Neuronal stem cell (in vitro differentiated cells): ENCODE measurements around the gene FRS3.
A peak's percentile ranks its signal among the peaks of the same experiment; 100 is the strongest.

Experiments
- DNase-seq: peaks from one replicate; pipeline ENCODE4 v3.0.0-alpha.2; 2013; ENCODE audit warnings: low spot score
- H2AFZ ChIP-seq: one replicate; pipeline ENCODE4 v1.6.1; 2013; ENCODE audit warnings: mild to moderate bottlenecking, low read length, inconsistent platforms
- H2AK5ac ChIP-seq: 2 replicates; pipeline ENCODE4 v1.6.1; 2013; ENCODE audit warnings: low read depth, mild to moderate bottlenecking, inconsistent platforms, low read length, moderate library complexity, mixed read lengths
- H2BK120ac ChIP-seq: 2 replicates; pipeline ENCODE4 v1.6.1; 2013; ENCODE audit warnings: low read depth, mild to moderate bottlenecking, inconsistent platforms, low read length, moderate library complexity, mixed read lengths
- H2BK12ac ChIP-seq: one replicate; pipeline ENCODE4 v1.6.1; 2013; ENCODE audit warnings: low read length, inconsistent platforms
- H2BK15ac ChIP-seq: 2 replicates; pipeline ENCODE4 v1.6.1; 2013; ENCODE audit warnings: mild to moderate bottlenecking, low read length, inconsistent platforms, mixed read lengths
- H2BK5ac ChIP-seq: one replicate; pipeline ENCODE4 v1.6.1; 2013; ENCODE audit warnings: inconsistent platforms, mild to moderate bottlenecking, low read length, moderate library complexity
- H3K14ac ChIP-seq: one replicate; pipeline ENCODE4 v1.6.1; 2013; ENCODE audit warnings: low read length, inconsistent platforms
- H3K18ac ChIP-seq: 2 replicates; pipeline ENCODE4 v1.6.1; 2013; ENCODE audit warnings: low read length, inconsistent platforms
- H3K23ac ChIP-seq: 2 replicates; pipeline ENCODE4 v1.6.1; 2013; ENCODE audit warnings: low read depth, mild to moderate bottlenecking, mixed read lengths, low read length, inconsistent platforms; ENCODE audit not compliant: poor library complexity
- H3K27ac ChIP-seq: replicated peaks from 3 replicates; pipeline ENCODE4 v1.5.1; 2013; ENCODE audit warnings: low read length, inconsistent platforms
- H3K27me3 ChIP-seq, 3 experiments: 2 replicates each; pipeline ENCODE4 v1.6.1; 2013; ENCODE audit warnings: low read length in 3 of 3, mild to moderate bottlenecking in 2 of 3, inconsistent platforms in 1 of 3, low read depth in 1 of 3, mixed read lengths in 1 of 3, moderate library complexity in 1 of 3; ENCODE audit not compliant: control insufficient read depth in 3 of 3, insufficient read depth in 3 of 3
- H3K36me3 ChIP-seq, 2 donors: replicated peaks in 1 of 2; 2 replicates each; pipeline ENCODE4 v1.6.1; 2013; ENCODE audit warnings: low read length in 2 of 2; ENCODE audit not compliant: control insufficient read depth in 2 of 2, insufficient read depth in 2 of 2
- H3K4ac ChIP-seq: 2 replicates; pipeline ENCODE4 v1.6.1; 2013; ENCODE audit warnings: inconsistent platforms, mild to moderate bottlenecking, low read length, moderate library complexity
- H3K4me1 ChIP-seq, 2 donors: 1 replicate in 1 of 2; 2 replicates in 1 of 2; pipeline ENCODE4 v1.6.1; 2013; ENCODE audit warnings: low read length in 2 of 2, low read depth in 1 of 2; ENCODE audit not compliant: control insufficient read depth in 2 of 2, insufficient read depth in 1 of 2
- H3K4me2 ChIP-seq: one replicate; pipeline ENCODE4 v1.6.1; 2013; ENCODE audit warnings: mild to moderate bottlenecking, low read length, inconsistent platforms; ENCODE audit not compliant: insufficient read depth, poor library complexity, severe bottlenecking
- H3K4me3 ChIP-seq, 2 donors: 2 replicates each; pipeline ENCODE4 v1.5.1; 2013; ENCODE audit warnings: low read length in 2 of 2, mild to moderate bottlenecking in 2 of 2, inconsistent platforms in 1 of 2, moderate library complexity in 1 of 2
- H3K79me1 ChIP-seq: one replicate; pipeline ENCODE4 v1.6.1; 2013; ENCODE audit warnings: low read depth, mild to moderate bottlenecking, inconsistent platforms, low read length, moderate library complexity
- H3K9ac ChIP-seq: one replicate; pipeline ENCODE4 v1.6.1; 2013; ENCODE audit warnings: mild to moderate bottlenecking, low read depth, low read length, inconsistent platforms; ENCODE audit not compliant: poor library complexity
- H3K9me3 ChIP-seq, 2 donors: replicated peaks in 1 of 2; 2 replicates each; pipeline versions ENCODE3 to v1.6.1; 2013; ENCODE audit warnings: low read length in 2 of 2, mild to moderate bottlenecking in 2 of 2, inconsistent platforms in 1 of 2, low read depth in 1 of 2, mixed read lengths in 1 of 2, moderate library complexity in 1 of 2; ENCODE audit not compliant: control insufficient read depth in 2 of 2, insufficient read depth in 1 of 2
- H4K8ac ChIP-seq: one replicate; pipeline ENCODE4 v1.6.1; 2013; ENCODE audit warnings: low read depth, mild to moderate bottlenecking, inconsistent platforms, low read length, moderate library complexity
- H4K91ac ChIP-seq: one replicate; pipeline ENCODE4 v1.6.1; 2013; ENCODE audit warnings: low read length, low read depth, mild to moderate bottlenecking, inconsistent platforms; ENCODE audit not compliant: poor library complexity
- WGBS, 2 donors: extraction: QIAGEN DNeasy Blood & Tissue Kit; methylation state at CpG; one replicate each; pipeline ENCODE4 v1.1.7; 2013; ENCODE audit warnings: missing lambda C conversion rate in 2 of 2, mixed read lengths in 1 of 2; ENCODE audit not compliant: insufficient read length in 2 of 2, insufficient replicate concordance in 1 of 2; ENCODE audit errors: extremely low coverage in 2 of 2; 5-methylcytosine and 5-hydroxymethylcytosine counted together

FRS3 gene

DNA sequence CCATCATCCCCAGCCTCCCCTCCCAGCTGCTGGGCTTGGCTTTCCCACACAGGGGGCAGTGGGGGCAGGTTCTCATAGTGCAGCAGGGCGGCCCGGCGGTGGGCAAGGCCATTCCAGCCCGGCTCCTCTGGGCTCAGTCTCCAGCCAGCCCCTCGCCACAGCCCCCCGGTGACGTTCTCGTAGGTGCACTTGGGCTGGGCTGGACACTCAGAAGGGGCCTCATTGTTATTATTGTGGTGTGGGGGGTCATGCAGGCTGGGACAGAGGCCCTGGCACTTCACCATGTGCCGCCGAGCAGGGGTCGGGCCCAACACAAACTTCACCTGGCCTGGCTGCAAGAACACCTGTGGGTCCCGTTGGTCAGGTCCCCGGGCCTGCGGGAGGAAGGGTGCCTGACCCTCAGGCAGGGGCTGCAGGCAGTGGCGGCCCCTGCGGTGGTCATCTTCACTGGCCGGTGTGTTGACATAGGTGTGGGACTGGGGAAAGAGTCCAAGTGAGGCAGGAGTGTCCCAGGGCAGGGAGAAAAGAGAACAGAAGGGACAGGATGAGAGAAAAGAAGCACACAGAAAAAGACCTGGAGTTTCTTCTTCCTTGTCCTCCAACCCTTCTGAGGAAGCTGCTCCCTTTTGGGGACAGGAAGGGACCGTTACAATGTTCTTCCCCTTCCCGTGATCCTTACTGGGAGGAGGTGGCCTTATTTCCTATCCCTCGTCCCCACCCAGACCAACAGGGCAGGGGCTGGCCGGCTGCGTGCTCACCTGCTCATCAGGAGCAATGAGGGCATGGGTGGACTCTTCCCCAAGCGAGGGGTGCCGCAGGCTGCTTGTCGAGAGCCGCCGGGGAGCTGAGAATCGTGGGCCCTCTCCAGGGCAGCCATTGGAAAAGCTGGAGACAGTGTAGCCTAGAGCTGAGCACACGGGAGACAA is 8.4 kb downstream of the FRS3 start:
- no peak overlapping the region for H2BK120ac ChIP-seq
- DNase-seq: no peak
- no peak overlapping the region for H3K4me2 ChIP-seq
- no peaks in the 10 kb centered on the region for H3K79me1 ChIP-seq
- no peak overlapping the region for H3K4me3 ChIP-seq
- no peak overlapping the region for H3K9ac ChIP-seq
- H3K4ac ChIP-seq: no peak overlapping the region
- peaks cover 27 to 45% of the 10 kb centered on the region in 2 donors for H3K36me3 ChIP-seq
- no peaks in the 10 kb centered on the region for H3K27me3 ChIP-seq
- no peak overlapping the region for H2BK12ac ChIP-seq
- no peak overlapping the region for H3K14ac ChIP-seq
- H3K4me1 ChIP-seq: peaks cover 9 to 11% of the 10 kb centered on the region in 2 donors
- no peak overlapping the region for H2AFZ ChIP-seq
- H2AK5ac ChIP-seq: no peak overlapping the region
- no peak overlapping the region for H3K18ac ChIP-seq
- no peak overlapping the region for H4K91ac ChIP-seq
- no CpG with 5 or more reads among the region's 29 CpGs for WGBS, 2 donors
- no peak overlapping the region for H2BK5ac ChIP-seq
- H3K9me3 ChIP-seq: no peaks in the 10 kb centered on the region
- no peak overlapping the region for H3K27ac ChIP-seq
- H4K8ac ChIP-seq: no peak overlapping the region
- H3K23ac ChIP-seq: no peak overlapping the region
- no peak overlapping the region for H2BK15ac ChIP-seq

DNA sequence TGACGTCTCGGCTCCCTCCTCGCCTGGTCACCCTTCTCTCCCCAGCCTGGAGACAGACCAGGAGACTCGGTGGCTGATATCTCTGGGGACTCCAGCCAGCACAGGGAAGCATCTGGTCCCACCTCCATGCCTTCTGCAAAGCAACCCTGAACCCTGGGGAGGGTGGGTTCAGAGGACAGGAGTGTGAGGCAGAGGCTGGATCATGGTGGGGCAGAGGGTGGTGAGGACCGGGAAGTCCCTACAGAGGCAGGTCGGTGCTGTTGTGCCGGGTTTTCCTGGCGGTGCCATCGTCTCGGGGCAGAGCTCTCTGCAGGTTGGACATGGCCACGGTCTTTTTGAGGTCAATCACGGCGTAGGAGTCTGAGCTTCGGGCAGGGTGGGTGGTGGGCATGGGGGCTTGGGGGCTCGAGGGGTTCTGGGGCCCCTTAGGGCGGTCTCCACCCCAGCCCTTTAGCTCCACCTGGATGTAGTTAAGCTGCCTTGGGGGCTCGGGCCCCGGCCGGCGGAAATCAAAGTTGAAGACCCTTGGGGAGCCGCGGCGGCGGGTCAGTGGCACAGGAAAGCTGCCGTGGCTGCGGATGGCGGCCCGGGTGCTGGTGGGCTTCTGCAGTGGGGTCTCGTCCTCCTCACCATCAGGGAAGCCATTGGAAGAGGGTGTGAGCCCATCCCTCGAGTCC is 9.2 kb downstream of the FRS3 start:
- H2BK5ac ChIP-seq: no peak overlapping the region
- no CpG with 5 or more reads among the region's 30 CpGs for WGBS, 2 donors

DNA sequence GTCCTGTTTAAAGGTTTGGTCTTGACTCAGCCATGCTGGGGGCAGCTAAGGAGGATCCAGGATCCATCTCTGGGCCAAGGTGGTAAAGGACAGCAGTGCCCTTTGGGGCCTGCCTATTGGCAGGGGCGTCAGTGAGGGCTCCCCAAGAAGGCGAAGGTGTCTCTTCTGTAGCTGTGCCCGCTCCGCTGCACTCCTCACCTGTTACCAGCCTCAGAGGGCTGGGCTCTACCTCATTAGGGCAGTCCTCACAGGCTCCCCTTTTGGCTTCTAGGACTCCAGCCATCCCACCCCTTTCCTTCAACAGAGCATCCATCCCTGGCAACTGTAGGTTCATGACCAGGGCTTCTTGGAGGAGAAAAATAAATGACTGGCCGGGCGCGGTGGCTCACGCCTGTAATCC is 10.3 kb downstream of the FRS3 start:
- Histone ChIP-seq H3K4me2 (no peak overlapping the region), H2BK12ac (no peak overlapping the region), H3K9me3 (no peaks in the 10 kb centered on the region), H2AK5ac (no peak overlapping the region), H3K23ac (no peak overlapping the region), H2BK5ac (peak overlapping the region; percentile 54), H3K14ac (no peak overlapping the region), H2BK120ac (no peak overlapping the region), H3K18ac (no peak overlapping the region), H2AFZ (no peak overlapping the region), H3K79me1 (no peaks in the 10 kb centered on the region), H3K4ac (no peak overlapping the region), H3K4me3 (no peak overlapping the region), H4K91ac (no peak overlapping the region), H3K27me3 (no peaks in the 10 kb centered on the region), H3K27ac (no peak overlapping the region), H3K4me1 (peaks cover 9 to 11% of the 10 kb centered on the region in 2 donors), H3K36me3 (peaks cover 14 to 28% of the 10 kb centered on the region in 2 donors), H3K9ac (no peak overlapping the region), H4K8ac (no peak overlapping the region), H2BK15ac (no peak overlapping the region)
- WGBS, 2 donors: no CpG with 5 or more reads among the region's 8 CpGs
- DNase-seq: no peak

More for the DNA sequence above, 9.2 kb downstream of the FRS3 start:
- no peaks in the 10 kb centered on the region for H3K9me3 ChIP-seq
- no peak overlapping the region for H2AK5ac ChIP-seq
- H2AFZ ChIP-seq: no peak overlapping the region
- peaks cover 9 to 11% of the 10 kb centered on the region in 2 donors for H3K4me1 ChIP-seq
- H3K4me2 ChIP-seq: no peak overlapping the region
- H4K8ac ChIP-seq: no peak overlapping the region
- H3K27ac ChIP-seq: no peak overlapping the region
- H2BK12ac ChIP-seq: no peak overlapping the region
- H3K4ac ChIP-seq: no peak overlapping the region
- no peak overlapping the region for H3K14ac ChIP-seq
- DNase-seq: no peak
- H4K91ac ChIP-seq: no peak overlapping the region
- no peak overlapping the region for H2BK15ac ChIP-seq
- no peak overlapping the region for H3K18ac ChIP-seq
- no peaks in the 10 kb centered on the region for H3K79me1 ChIP-seq
- H3K9ac ChIP-seq: no peak overlapping the region
- no peak overlapping the region for H3K4me3 ChIP-seq
- H2BK120ac ChIP-seq: no peak overlapping the region
- H3K36me3 ChIP-seq: peaks cover 23 to 40% of the 10 kb centered on the region in 2 donors
- no peaks in the 10 kb centered on the region for H3K27me3 ChIP-seq
- H3K23ac ChIP-seq: peak overlapping the region; percentile 53
